Keratinocyte (primary cell): ENCODE measurements around the gene AKAP10. TPM values are rescaled to one million over a fixed set of nuclear protein-coding genes. Genes with fewer than 3 reads are reported as not detected.

Source experiments
- DNase-seq: peaks from one replicate; pipeline ENCODE4 v3.0.0-alpha.2; 2011; ENCODE audit warnings: low read depth, missing footprints, low spot score
- FAIRE-seq: peaks from 2 replicates; lab custom pipeline; 2011; peaks lifted over from hg19 to GRCh38; lab: Jason Lieb, UNC
- H2AFZ ChIP-seq: 2 replicates; pipeline ENCODE4 v1.6.0; 2012; ENCODE audit warnings: low read length, control low read depth, inconsistent platforms; ENCODE audit not compliant: control insufficient read depth
- H3K27ac ChIP-seq: 2 replicates; pipeline ENCODE4 v1.5.1; 2011; ENCODE audit warnings: low read length; ENCODE audit not compliant: control insufficient read depth, insufficient read depth
- H3K27me3 ChIP-seq: 3 replicates; pipeline ENCODE4 v1.6.0; 2011; ENCODE audit warnings: low read length; ENCODE audit not compliant: control insufficient read depth, insufficient read depth; ENCODE audit errors: extremely low read depth
- H3K36me3 ChIP-seq, 2 experiments: 2 replicates in 1 of 2; 3 replicates in 1 of 2; pipeline ENCODE4 v1.5.1; 2011; ENCODE audit warnings: low read length in 2 of 2, mild to moderate bottlenecking in 1 of 2; ENCODE audit not compliant: control insufficient read depth in 2 of 2, insufficient read depth in 2 of 2; ENCODE audit errors: extremely low read depth in 1 of 2
- H3K4me1 ChIP-seq: 3 replicates; pipeline ENCODE4 v1.5.1; 2011; ENCODE audit warnings: low read length; ENCODE audit not compliant: control insufficient read depth, insufficient read depth; ENCODE audit errors: extremely low read depth
- H3K4me2 ChIP-seq: 3 replicates; pipeline ENCODE4 v1.6.0; 2011; ENCODE audit warnings: low read depth, low read length; ENCODE audit not compliant: control insufficient read depth, insufficient read depth; ENCODE audit errors: extremely low read depth
- H3K4me3 ChIP-seq, 3 experiments: fragments of 200-600 bp in 1 of 3; sonication (generic) in 1 of 3; 2 replicates in 2 of 3; 3 replicates in 1 of 3; pipeline ENCODE4 v1.5.1; 2011 to 2016; ENCODE audit warnings: low read length in 3 of 3, mild to moderate bottlenecking in 3 of 3, control low read depth in 2 of 3, inconsistent platforms in 1 of 3, low read depth in 1 of 3, mixed read lengths in 1 of 3, mixed run types in 1 of 3, moderate library complexity in 1 of 3; ENCODE audit not compliant: control insufficient read depth in 2 of 3, insufficient read depth in 2 of 3; ENCODE audit errors: extremely low read depth in 1 of 3
- H3K79me2 ChIP-seq: 2 replicates; pipeline ENCODE4 v1.6.0; 2012; ENCODE audit warnings: low read length; ENCODE audit not compliant: control insufficient read depth, insufficient read depth
- H3K9ac ChIP-seq: 3 replicates; pipeline ENCODE4 v1.6.0; 2011; ENCODE audit warnings: low read length; ENCODE audit not compliant: control insufficient read depth, insufficient read depth; ENCODE audit errors: extremely low read depth
- H3K9me1 ChIP-seq: 3 replicates; pipeline ENCODE4 v1.6.0; 2011; ENCODE audit warnings: low read length; ENCODE audit not compliant: control insufficient read depth, insufficient read depth; ENCODE audit errors: extremely low read depth
- H3K9me3 ChIP-seq: 2 replicates; pipeline ENCODE4 v1.5.1; 2012; ENCODE audit warnings: low read depth, low read length; ENCODE audit not compliant: control insufficient read depth
- H4K20me1 ChIP-seq: 3 replicates; pipeline ENCODE4 v1.6.0; 2011; ENCODE audit warnings: low read length; ENCODE audit not compliant: control insufficient read depth, insufficient read depth; ENCODE audit errors: extremely low read depth
- CTCF ChIP-seq, 3 experiments: IDR thresholded peaks in 1 of 3; conservative IDR thresholded peaks in 1 of 3; optimal IDR thresholded peaks in 1 of 3; 2 replicates in 2 of 3; 3 replicates in 1 of 3; pipeline versions ENCODE3 to v1.5.1; 2011; ENCODE audit warnings: low read length in 3 of 3, mild to moderate bottlenecking in 3 of 3, moderate library complexity in 2 of 3, control low read depth in 1 of 3, inconsistent platforms in 1 of 3; ENCODE audit not compliant: insufficient read depth in 2 of 3; ENCODE audit errors: extremely low read depth in 1 of 3
- EZH2 ChIP-seq: IDR thresholded peaks from one replicate; pipeline ENCODE4 v1.6.1; 2012; ENCODE audit warnings: inconsistent platforms, mild to moderate bottlenecking, low read length, moderate library complexity
- dilution Hi-C: fragments of 300-500 bp; cut with MboI; formaldehyde crosslinking; loops from one replicate; pipeline ENCODE4 v1.7.0; 2020; ENCODE audit warnings: low sequenced_read_pairs; ENCODE audit not compliant: extremely low pct_ligation_motif_present
- polyA plus RNA-seq, 5 experiments: library from polyadenylated mRNA; depleted of rRNA in 3 of 5; stranded (reverse) in 3 of 5; stranded (forward) in 1 of 5; unstranded in 1 of 5; fragments of >200 nt; gene quantifications; 1 replicate in 1 of 5; 2 replicates in 3 of 5; 3 replicates in 1 of 5; pipeline versions ENCODE4 v1.2.1 to v1.2.3, GENCODE V29; 2011 to 2012; ENCODE audit warnings: missing spikeins in 2 of 5, low read depth in 1 of 5, low replicate concordance in 1 of 5

The AKAP10 gene
- polyA plus RNA-seq, 1 donor (not counting 4 experiments of a cell fraction or from before 2014, with no cell fraction given): 30.8 TPM

- Histone ChIP-seq H3K27ac (no peak overlapping the region), H3K9ac (no peak overlapping the region), H3K36me3 (no peaks in the 10 kb centered on the region), H4K20me1 (no peaks in the 10 kb centered on the region), H3K9me1 (no peaks in the 10 kb centered on the region), H3K27me3 (no peaks in the 10 kb centered on the region), H3K79me2 (no peaks in the 10 kb centered on the region), H3K9me3 (no peaks in the 10 kb centered on the region), H3K4me1 (no peaks in the 10 kb centered on the region), H2AFZ (no peak overlapping the region), H3K4me2 (no peak overlapping the region), H3K4me3 (no peak overlapping the region)
- TF ChIP-seq EZH2 (no peak), CTCF (optimal IDR thresholded peaks at IDR 0.05 in 1 of 3, IDR thresholded peaks at IDR 0.05 in 1 of 3, conservative IDR thresholded peaks at IDR 0.05 in 1 of 3; ENCODE audit: extremely low read depth in 1 of 3, insufficient read depth in 2 of 3, low read length in 3 of 3) (no peak)
- dilution Hi-C loops: no loop called here
- FAIRE-seq (no peak), DNase-seq (no peak)
Observed at GRCh38 chr17:19886116-19886515, 91.5 kb downstream of the AKAP10 start.

- no peak overlapping the region for H3K27ac ChIP-seq
- H3K9ac ChIP-seq: no peak overlapping the region
- no peak for TF ChIP-seq EZH2
- no peak for TF ChIP-seq CTCF (optimal IDR thresholded peaks at IDR 0.05 in 1 of 3, IDR thresholded peaks at IDR 0.05 in 1 of 3, conservative IDR thresholded peaks at IDR 0.05 in 1 of 3; ENCODE audit: extremely low read depth in 1 of 3, insufficient read depth in 2 of 3, low read length in 3 of 3)
- no peaks in the 10 kb centered on the region for H4K20me1 ChIP-seq
- FAIRE-seq (no peak), DNase-seq (no peak)
- H3K9me1 ChIP-seq: no peaks in the 10 kb centered on the region
- no peak overlapping the region for H3K4me2 ChIP-seq
- H3K4me3 ChIP-seq: no peak overlapping the region
- H3K36me3 ChIP-seq: no peaks in the 10 kb centered on the region
- no peaks in the 10 kb centered on the region for H3K79me2 ChIP-seq
- no peaks in the 10 kb centered on the region for H3K4me1 ChIP-seq
- dilution Hi-C loops: no loop called here
- no peak overlapping the region for H2AFZ ChIP-seq
- H3K9me3 ChIP-seq: no peaks in the 10 kb centered on the region
- H3K27me3 ChIP-seq: no peaks in the 10 kb centered on the region
Observed at GRCh38 chr17:19883537-19884215, 94.0 kb downstream of the AKAP10 start.
